KMS-11 (cell line): ENCODE results near the gene BRAF.

Experiments
- H2AFZ ChIP-seq: fragments of 200-600 bp; sonication (generic); 2 replicates; pipeline ENCODE4 v1.6.1; 2016; ENCODE audit warnings: antibody characterized with exemption, mixed run types, low read depth
- H3K27ac ChIP-seq: fragments of 200-600 bp; sonication (generic); 2 replicates; pipeline ENCODE4 v1.6.1; 2016; ENCODE audit warnings: mild to moderate bottlenecking, mixed run types
- H3K27me3 ChIP-seq: fragments of 200-600 bp; sonication (generic); 2 replicates; pipeline ENCODE4 v1.6.1; 2017; ENCODE audit warnings: mild to moderate bottlenecking, low read depth, mixed run types, moderate library complexity; ENCODE audit not compliant: insufficient read depth
- H3K36me3 ChIP-seq: fragments of 200-600 bp; sonication (generic); 2 replicates; pipeline ENCODE4 v1.6.1; 2017; ENCODE audit warnings: mild to moderate bottlenecking, mixed run types; ENCODE audit not compliant: insufficient read depth
- H3K4me1 ChIP-seq: fragments of 200-600 bp; sonication (generic); 2 replicates; pipeline ENCODE4 v1.6.1; 2016; ENCODE audit warnings: mild to moderate bottlenecking, low read depth, mixed run types; ENCODE audit not compliant: poor library complexity, severe bottlenecking
- H3K4me2 ChIP-seq: fragments of 200-600 bp; sonication (generic); 2 replicates; pipeline ENCODE4 v1.7.0; 2016; ENCODE audit warnings: mild to moderate bottlenecking, mixed run types
- H3K4me3 ChIP-seq: fragments of 200-600 bp; sonication (generic); IDR thresholded peaks from 2 replicates; pipeline ENCODE4 v1.6.1; 2017; ENCODE audit warnings: low read depth, low read length, mixed read lengths; ENCODE audit not compliant: insufficient read depth
- H3K79me2 ChIP-seq: fragments of 200-600 bp; sonication (generic); 2 replicates; pipeline ENCODE4 v1.6.1; 2016; ENCODE audit warnings: low read depth, mixed run types; ENCODE audit not compliant: insufficient read depth
- H3K9ac ChIP-seq: fragments of 200-600 bp; sonication (generic); 2 replicates; pipeline ENCODE4 v1.6.1; 2016; ENCODE audit warnings: mild to moderate bottlenecking, mixed run types
- H4K20me1 ChIP-seq: fragments of 200-600 bp; sonication (generic); 2 replicates; pipeline ENCODE4 v1.6.1; 2016; ENCODE audit warnings: mild to moderate bottlenecking, mixed run types; ENCODE audit not compliant: insufficient read depth
- CTCF ChIP-seq: fragments of 200-600 bp; sonication (generic); conservative IDR thresholded peaks from 2 replicates; pipeline ENCODE4 v1.6.1; 2017; ENCODE audit warnings: low read depth, mild to moderate bottlenecking, antibody characterized with exemption, low read length, moderate library complexity, mixed read lengths

Gene BRAF

GRCh38 chr7:140924821-140925421 lies at the start of gene BRAF:
BRAF (minus strand) TSS chr7:140924929; CDS start chr7:140924703, 226 bp downstream.
- Histone ChIP-seq H3K27me3 (no peaks in the 10 kb centered on the region), H3K4me1 (peaks cover 40% of the 10 kb centered on the region), H3K4me3 (peak within 1 kb of the TSS; percentile 52), H4K20me1 (0 out of 2 replicates have a peak, but pooled peaks cover 11% of the 10 kb centered on the region), H3K79me2 (peaks cover 45% of the 10 kb centered on the region), H3K27ac (peak within 1 kb of the TSS; percentile 93), H3K9ac (peak within 1 kb of the TSS; percentile 97), H2AFZ (peak within 1 kb of the TSS; percentile 96), H3K4me2 (peak within 1 kb of the TSS; percentile 97), H3K36me3 (no peaks in the 10 kb centered on the region)
- no peak for TF ChIP-seq CTCF

GRCh38 chr7:140972876-140973829 lies 48.4 kb upstream of the BRAF start:
- Histone ChIP-seq H2AFZ (no peak overlapping the region), H3K4me2 (no peak overlapping the region)

GRCh38 chr7:140972344-140972743 lies 47.6 kb upstream of the BRAF start:
- Histone ChIP-seq H3K27me3 (no peaks in the 10 kb centered on the region), H3K4me2 (no peak overlapping the region), H4K20me1 (no peaks in the 10 kb centered on the region), H3K27ac (no peak overlapping the region), H3K36me3 (no peaks in the 10 kb centered on the region), H3K9ac (no peak overlapping the region), H2AFZ (no peak overlapping the region), H3K4me3 (no peak overlapping the region), H3K4me1 (no peaks in the 10 kb centered on the region), H3K79me2 (no peaks in the 10 kb centered on the region)
- TF ChIP-seq CTCF, result no peak

More at GRCh38 chr7:140972876-140973829, 48.4 kb upstream of the BRAF start:
- Histone ChIP-seq H3K9ac (no peak overlapping the region), H3K4me1 (no peaks in the 10 kb centered on the region), H3K79me2 (no peaks in the 10 kb centered on the region), H4K20me1 (no peaks in the 10 kb centered on the region), H3K36me3 (no peaks in the 10 kb centered on the region), H3K27ac (no peak overlapping the region), H3K27me3 (no peaks in the 10 kb centered on the region), H3K4me3 (no peak overlapping the region)
- no peak for TF ChIP-seq CTCF

- H2AFZ ChIP-seq, result no peak overlapping the region
- no peaks in the 10 kb centered on the region for H3K27me3 ChIP-seq
- no peaks in the 10 kb centered on the region for H3K4me1 ChIP-seq
- H3K36me3 ChIP-seq, result no peaks in the 10 kb centered on the region
- no peak overlapping the region for H3K9ac ChIP-seq
- H3K79me2 ChIP-seq, result no peaks in the 10 kb centered on the region
- H3K4me2 ChIP-seq, result no peak overlapping the region
- no peak overlapping the region for H3K27ac ChIP-seq
- no peak for TF ChIP-seq CTCF
- H3K4me3 ChIP-seq, result no peak overlapping the region
- no peaks in the 10 kb centered on the region for H4K20me1 ChIP-seq
These were observed 42.7 kb upstream of the BRAF start for GRCh38 chr7:140967438-140967837.
